Neural cell (in vitro differentiated cells): Measurements from ENCODE around the gene DGKD. TPM values are rescaled to one million over a fixed set of nuclear protein-coding genes. Genes with fewer than 3 reads are reported as not detected.

Source experiments
- H2AFZ ChIP-seq: fragments of 200-600, 300-800 bp; sonication (generic), shearing (Covaris generic); 2 replicates; pipeline ENCODE4 v1.6.0; 2014; ENCODE audit warnings: low read depth, mild to moderate bottlenecking, antibody characterized with exemption, low read length, moderate library complexity
- H3F3A ChIP-seq: fragments of 200-600 bp; shearing (Covaris generic); 2 replicates; pipeline ENCODE4 v1.6.1; 2016; ENCODE audit warnings: mild to moderate bottlenecking, moderate library complexity, mixed read lengths, antibody characterized with exemption, low read length; ENCODE audit not compliant: insufficient read depth, poor library complexity, severe bottlenecking
- H3K27ac ChIP-seq: fragments of 200-600, 300-800 bp; sonication (generic), shearing (Covaris generic); 2 replicates; pipeline ENCODE4 v1.5.1; 2014; ENCODE audit warnings: mild to moderate bottlenecking, low read length, moderate library complexity
- H3K27me3 ChIP-seq: fragments of 300-800, 200-600 bp; sonication (generic), shearing (Covaris generic); 2 replicates; pipeline ENCODE4 v1.6.0; 2014; ENCODE audit warnings: mild to moderate bottlenecking, low read depth, low read length, moderate library complexity; ENCODE audit not compliant: insufficient read depth
- H3K36me3 ChIP-seq: fragments of 300-800, 200-600 bp; sonication (generic), shearing (Covaris generic); 2 replicates; pipeline ENCODE4 v1.5.1; 2014; ENCODE audit warnings: mild to moderate bottlenecking, antibody characterized with exemption, low read length, moderate library complexity; ENCODE audit not compliant: insufficient read depth
- H3K4me2 ChIP-seq: fragments of 300-800, 200-600 bp; sonication (generic), shearing (Covaris generic); 2 replicates; pipeline ENCODE4 v1.6.0; 2014; ENCODE audit warnings: mild to moderate bottlenecking, low read length
- H3K4me3 ChIP-seq: fragments of 300-800, 200-600 bp; sonication (generic), shearing (Covaris generic); 2 replicates; pipeline ENCODE4 v1.5.1; 2014; ENCODE audit warnings: mild to moderate bottlenecking, low read length, moderate library complexity
- H3K79me2 ChIP-seq: fragments of 200-600 bp; shearing (Covaris generic); replicated peaks from 2 replicates; pipeline ENCODE4 v1.6.0; 2014; ENCODE audit warnings: mild to moderate bottlenecking, low read length, moderate library complexity; ENCODE audit not compliant: insufficient read depth
- H3K9ac ChIP-seq: fragments of 300-800, 200-600 bp; sonication (generic), shearing (Covaris generic); 2 replicates; pipeline ENCODE4 v1.6.1; 2016; ENCODE audit warnings: mild to moderate bottlenecking, low read length, mixed read lengths
- H3K9me2 ChIP-seq: fragments of 200-600 bp; shearing (Covaris generic); 2 replicates; pipeline ENCODE4 v1.6.1; 2016; ENCODE audit warnings: mild to moderate bottlenecking, low read length, mixed read lengths; ENCODE audit not compliant: insufficient read depth
- H3K9me3 ChIP-seq: fragments of 200-600, 300-800 bp; sonication (generic), shearing (Covaris generic); 2 replicates; pipeline ENCODE4 v1.6.1; 2016; ENCODE audit warnings: mild to moderate bottlenecking, mixed run types, low read length, moderate library complexity, mixed read lengths
- H4K20me1 ChIP-seq: fragments of 200-600 bp; shearing (Covaris generic); 2 replicates; pipeline ENCODE4 v1.6.1; 2016; ENCODE audit warnings: mild to moderate bottlenecking, mixed run types; ENCODE audit not compliant: insufficient read depth
- EP300 ChIP-seq: fragments of 450-650 bp; conservative IDR thresholded peaks from 2 replicates; pipeline ENCODE4 v1.6.1; 2014; ENCODE audit warnings: antibody characterized with exemption, mild to moderate bottlenecking, moderate library complexity; ENCODE audit not compliant: poor library complexity, severe bottlenecking
- EZH2 ChIP-seq: fragments of 200-600, 300-800 bp; shearing (Covaris generic), sonication (generic); IDR thresholded peaks from 2 replicates; pipeline ENCODE4 v1.6.1; 2014; ENCODE audit warnings: antibody characterized with exemption, low read length, borderline replicate concordance, mild to moderate bottlenecking; ENCODE audit not compliant: insufficient read depth, poor library complexity, severe bottlenecking
- MXI1 ChIP-seq: fragments of 450-650 bp; conservative IDR thresholded peaks from 2 replicates; pipeline ENCODE4 v1.6.1; 2014; ENCODE audit warnings: antibody characterized with exemption, mild to moderate bottlenecking; ENCODE audit not compliant: poor library complexity, severe bottlenecking
- POLR2AphosphoS5 ChIP-seq: IDR thresholded peaks from 2 replicates; pipeline ENCODE4 v1.6.1; 2012
- RAD21 ChIP-seq: fragments of 450-650 bp; conservative IDR thresholded peaks from 2 replicates; pipeline ENCODE4 v1.6.1; 2014; ENCODE audit warnings: antibody characterized with exemption, mild to moderate bottlenecking, moderate library complexity
- SMC3 ChIP-seq: fragments of 450-650 bp; conservative IDR thresholded peaks from 2 replicates; pipeline ENCODE4 v1.6.1; 2014; ENCODE audit warnings: antibody characterized with exemption, mild to moderate bottlenecking, moderate library complexity; ENCODE audit not compliant: poor library complexity
- TAF1 ChIP-seq: IDR thresholded peaks from 2 replicates; pipeline ENCODE4 v1.6.1; 2012; ENCODE audit warnings: low read depth
- polyA plus RNA-seq: library from polyadenylated mRNA; depleted of rRNA; stranded (reverse); fragments of >200 nt; gene quantifications from 2 replicates; pipeline ENCODE4 v1.2.3, GENCODE V29; 2014
- TF ChIP-seq, protein P1 (sequence below): fragments of 450-650 bp; IDR thresholded peaks from 2 replicates; pipeline ENCODE4 v1.5.1; 2014; ENCODE audit warnings: antibody characterized with exemption, mild to moderate bottlenecking, moderate library complexity; ENCODE audit not compliant: poor library complexity, severe bottlenecking
- TF ChIP-seq, protein P2 (sequence below): IDR thresholded peaks from 2 replicates; pipeline ENCODE4 v1.6.1; 2012; ENCODE audit warnings: borderline replicate concordance

Gene DGKD
- polyA plus RNA-seq, 1 donor from 2014 or later = 36.4 TPM

DNA sequence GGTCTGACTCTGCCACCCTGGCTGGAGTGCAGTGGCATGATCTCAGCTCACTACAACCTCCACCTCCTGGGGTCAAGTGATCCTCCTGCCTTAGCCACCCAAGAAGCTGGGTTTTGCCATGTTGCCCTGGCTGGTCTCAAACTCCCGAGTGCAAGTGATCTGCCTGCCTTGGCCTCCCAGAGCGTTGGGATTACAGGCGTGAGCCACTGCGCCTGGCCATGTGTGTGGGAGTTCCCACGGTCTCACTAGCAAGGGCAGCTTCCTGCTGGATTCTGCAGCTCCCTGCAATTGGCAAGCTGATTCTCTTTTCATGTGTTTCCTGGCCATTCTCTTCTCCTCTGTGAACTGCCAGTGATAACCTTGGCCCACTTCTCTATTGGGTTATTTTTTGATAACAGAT is 128.3 kb downstream of the DGKD start:
- Histone ChIP-seq H3K27ac (no peak overlapping the region), H3K9me3 (no peaks in the 10 kb centered on the region), H2AFZ (no peak overlapping the region), H3K79me2 (no peaks in the 10 kb centered on the region), H3K4me2 (no peak overlapping the region), H3K4me3 (no peak overlapping the region), H3K36me3 (no peaks in the 10 kb centered on the region), H3K27me3 (no peaks in the 10 kb centered on the region), H3K9ac (no peak overlapping the region), H3K9me2 (no peaks in the 10 kb centered on the region), H3F3A (no peaks in the 10 kb centered on the region), H4K20me1 (no peaks in the 10 kb centered on the region)
- no peak for TF ChIP-seq EZH2
- TF ChIP-seq TAF1 = no peak
- TF ChIP-seq, protein P1, sequence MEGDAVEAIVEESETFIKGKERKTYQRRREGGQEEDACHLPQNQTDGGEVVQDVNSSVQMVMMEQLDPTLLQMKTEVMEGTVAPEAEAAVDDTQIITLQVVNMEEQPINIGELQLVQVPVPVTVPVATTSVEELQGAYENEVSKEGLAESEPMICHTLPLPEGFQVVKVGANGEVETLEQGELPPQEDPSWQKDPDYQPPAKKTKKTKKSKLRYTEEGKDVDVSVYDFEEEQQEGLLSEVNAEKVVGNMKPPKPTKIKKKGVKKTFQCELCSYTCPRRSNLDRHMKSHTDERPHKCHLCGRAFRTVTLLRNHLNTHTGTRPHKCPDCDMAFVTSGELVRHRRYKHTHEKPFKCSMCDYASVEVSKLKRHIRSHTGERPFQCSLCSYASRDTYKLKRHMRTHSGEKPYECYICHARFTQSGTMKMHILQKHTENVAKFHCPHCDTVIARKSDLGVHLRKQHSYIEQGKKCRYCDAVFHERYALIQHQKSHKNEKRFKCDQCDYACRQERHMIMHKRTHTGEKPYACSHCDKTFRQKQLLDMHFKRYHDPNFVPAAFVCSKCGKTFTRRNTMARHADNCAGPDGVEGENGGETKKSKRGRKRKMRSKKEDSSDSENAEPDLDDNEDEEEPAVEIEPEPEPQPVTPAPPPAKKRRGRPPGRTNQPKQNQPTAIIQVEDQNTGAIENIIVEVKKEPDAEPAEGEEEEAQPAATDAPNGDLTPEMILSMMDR = no peak
- TF ChIP-seq EP300 = no peak
- no peak for TF ChIP-seq MXI1

DNA sequence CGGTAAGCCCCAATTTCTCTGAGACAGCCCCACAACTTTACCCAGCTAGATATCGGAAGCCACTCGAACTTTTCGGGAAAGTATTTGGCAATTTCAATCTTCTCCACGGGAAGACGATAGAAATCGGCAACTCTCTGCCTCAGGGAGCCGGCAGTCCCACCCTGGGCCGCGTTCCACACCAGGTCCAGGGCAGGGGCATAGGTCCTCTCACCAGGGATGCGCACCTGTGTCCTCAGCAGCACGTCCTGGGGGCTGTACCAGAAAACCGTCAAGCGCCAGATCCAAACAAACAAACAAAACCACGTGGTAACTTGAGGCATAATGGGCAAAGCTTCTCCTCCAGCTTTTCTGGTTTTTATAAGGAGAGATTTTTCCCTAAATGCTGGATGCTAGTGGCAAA is 131.4 kb downstream of the DGKD start:
- H3K4me3 ChIP-seq = no peak overlapping the region
- no peaks in the 10 kb centered on the region for H3K36me3 ChIP-seq
- H3K27ac ChIP-seq = no peak overlapping the region
- H3K9ac ChIP-seq = no peak overlapping the region
- H3K79me2 ChIP-seq = no peaks in the 10 kb centered on the region
- no peaks in the 10 kb centered on the region for H3K9me3 ChIP-seq
- TF ChIP-seq MXI1 (no peak), TAF1 (no peak), SMC3 (no peak), EZH2 (no peak), EP300 (no peak), POLR2AphosphoS5 (no peak), RAD21 (no peak)
- TF ChIP-seq, protein P1 = no peak
- TF ChIP-seq, protein P2, sequence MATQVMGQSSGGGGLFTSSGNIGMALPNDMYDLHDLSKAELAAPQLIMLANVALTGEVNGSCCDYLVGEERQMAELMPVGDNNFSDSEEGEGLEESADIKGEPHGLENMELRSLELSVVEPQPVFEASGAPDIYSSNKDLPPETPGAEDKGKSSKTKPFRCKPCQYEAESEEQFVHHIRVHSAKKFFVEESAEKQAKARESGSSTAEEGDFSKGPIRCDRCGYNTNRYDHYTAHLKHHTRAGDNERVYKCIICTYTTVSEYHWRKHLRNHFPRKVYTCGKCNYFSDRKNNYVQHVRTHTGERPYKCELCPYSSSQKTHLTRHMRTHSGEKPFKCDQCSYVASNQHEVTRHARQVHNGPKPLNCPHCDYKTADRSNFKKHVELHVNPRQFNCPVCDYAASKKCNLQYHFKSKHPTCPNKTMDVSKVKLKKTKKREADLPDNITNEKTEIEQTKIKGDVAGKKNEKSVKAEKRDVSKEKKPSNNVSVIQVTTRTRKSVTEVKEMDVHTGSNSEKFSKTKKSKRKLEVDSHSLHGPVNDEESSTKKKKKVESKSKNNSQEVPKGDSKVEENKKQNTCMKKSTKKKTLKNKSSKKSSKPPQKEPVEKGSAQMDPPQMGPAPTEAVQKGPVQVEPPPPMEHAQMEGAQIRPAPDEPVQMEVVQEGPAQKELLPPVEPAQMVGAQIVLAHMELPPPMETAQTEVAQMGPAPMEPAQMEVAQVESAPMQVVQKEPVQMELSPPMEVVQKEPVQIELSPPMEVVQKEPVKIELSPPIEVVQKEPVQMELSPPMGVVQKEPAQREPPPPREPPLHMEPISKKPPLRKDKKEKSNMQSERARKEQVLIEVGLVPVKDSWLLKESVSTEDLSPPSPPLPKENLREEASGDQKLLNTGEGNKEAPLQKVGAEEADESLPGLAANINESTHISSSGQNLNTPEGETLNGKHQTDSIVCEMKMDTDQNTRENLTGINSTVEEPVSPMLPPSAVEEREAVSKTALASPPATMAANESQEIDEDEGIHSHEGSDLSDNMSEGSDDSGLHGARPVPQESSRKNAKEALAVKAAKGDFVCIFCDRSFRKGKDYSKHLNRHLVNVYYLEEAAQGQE = no peak
- no peaks in the 10 kb centered on the region for H3K9me2 ChIP-seq
- H3K4me2 ChIP-seq = no peak overlapping the region
- H2AFZ ChIP-seq = no peak overlapping the region
- no peaks in the 10 kb centered on the region for H4K20me1 ChIP-seq
- H3K27me3 ChIP-seq = no peaks in the 10 kb centered on the region
- no peaks in the 10 kb centered on the region for H3F3A ChIP-seq
